HepG2 (cell line): ENCODE data around the gene CEP63. TPM values are rescaled to one million over a fixed set of nuclear protein-coding genes. Genes with fewer than 3 reads are reported as not detected.

Source experiments
- ATAC-seq: fragments of 200-7000 bp; cut with Tn5 transposase; 3 replicates; pipeline ENCODE4 v1.9.1; 2020; ENCODE audit warnings: mild to moderate bottlenecking, moderate library complexity
- BruUV-seq: library from RNA; stranded (reverse); fragments of 400-500 nt; replicated peaks from 2 replicates; lab custom pipeline; 2021; lab: Mats Ljungman, UMichigan
- CTCF ChIA-PET: fragments of 300-600 bp; formaldehyde crosslinking; extraction: SDS; loops from one replicate; lab custom pipeline; 2021; ENCODE audit warnings: low total read pairs, inconsistent platforms, low intra/inter-chr PET ratio; lab: Yijun Ruan, JAX
- POLR2A ChIA-PET: fragments of 350-600 bp; sonication (Branson Sonifier 250); formaldehyde crosslinking; loops from one replicate; lab custom pipeline; 2020; ENCODE audit warnings: antibody characterized with exemption, inconsistent platforms; lab: Yijun Ruan, JAX
- DNase-seq: peaks from one replicate; pipeline ENCODE4 v3.0.0-alpha.2; 2015; ENCODE audit warnings: low spot score
- FAIRE-seq: peaks from 3 replicates; lab custom pipeline; 2011; peaks lifted over from hg19 to GRCh38; lab: Jason Lieb, UNC
- H2AFZ ChIP-seq: one replicate; pipeline ENCODE4 v1.6.1; 2011; ENCODE audit warnings: low read length, inconsistent platforms
- H3K27ac ChIP-seq: fragments of 300-600 bp; 3 replicates; pipeline ENCODE4 v1.8.0; 2011; ENCODE audit warnings: mixed run types, mild to moderate bottlenecking, mixed read lengths, low read length, inconsistent platforms; ENCODE audit not compliant: insufficient read depth; ENCODE audit errors: extremely low read length
- H3K27me3 ChIP-seq, 2 experiments: fragments of 200-600 bp in 1 of 2; 2 replicates in 1 of 2; 3 replicates in 1 of 2; pipeline versions ENCODE4 v1.6.0 to v1.8.0; 2011; ENCODE audit warnings: low read length in 2 of 2, mild to moderate bottlenecking in 2 of 2, moderate library complexity in 2 of 2, inconsistent platforms in 1 of 2; ENCODE audit not compliant: insufficient read depth in 2 of 2, control insufficient read depth in 1 of 2
- H3K36me3 ChIP-seq, 2 experiments: fragments of 200-600 bp in 1 of 2; replicated peaks in 1 of 2; 2 replicates in 1 of 2; 3 replicates in 1 of 2; pipeline versions ENCODE4 v1.5.1 to v1.8.0; 2011; ENCODE audit warnings: low read length in 2 of 2, inconsistent platforms in 1 of 2; ENCODE audit not compliant: insufficient read depth in 2 of 2, control insufficient read depth in 1 of 2
- H3K4me1 ChIP-seq: 2 replicates; pipeline ENCODE4 v1.5.1; 2012; ENCODE audit warnings: low read length, inconsistent platforms; ENCODE audit not compliant: insufficient read depth
- H3K4me2 ChIP-seq: 2 replicates; pipeline ENCODE4 v1.6.0; 2011; ENCODE audit warnings: low read depth, low read length, inconsistent platforms
- H3K4me3 ChIP-seq, 3 experiments: fragments of 200-600 bp in 1 of 3; sonication (generic), shearing (Covaris generic) in 1 of 3; replicated peaks in 1 of 3; 2 replicates each; pipeline ENCODE4 v1.5.1; 2011 to 2016; ENCODE audit warnings: low read length in 3 of 3, inconsistent platforms in 2 of 3, low read depth in 2 of 3, mild to moderate bottlenecking in 2 of 3, control low read depth in 1 of 3, mixed read lengths in 1 of 3; ENCODE audit not compliant: insufficient read depth in 1 of 3
- H3K79me2 ChIP-seq: one replicate; pipeline ENCODE4 v1.6.1; 2011; ENCODE audit warnings: low read length, inconsistent platforms; ENCODE audit not compliant: insufficient read depth
- H3K9ac ChIP-seq: 2 replicates; pipeline ENCODE4 v1.6.0; 2011; ENCODE audit warnings: mild to moderate bottlenecking, low read depth, low read length, inconsistent platforms; ENCODE audit not compliant: insufficient read depth
- H3K9me3 ChIP-seq: 2 replicates; pipeline ENCODE4 v1.5.1; 2012; ENCODE audit warnings: mild to moderate bottlenecking, low read length
- H4K20me1 ChIP-seq: 2 replicates; pipeline ENCODE4 v1.6.0; 2011; ENCODE audit warnings: inconsistent platforms, mild to moderate bottlenecking, low read length, moderate library complexity; ENCODE audit not compliant: insufficient read depth
- BCL6 ChIP-seq: IDR thresholded peaks from 2 replicates; pipeline ENCODE4 v1.6.1; 2016; ENCODE audit warnings: missing genetic modification reagents, missing compliant biosample characterization
- HNRNPUL1 ChIP-seq: fragments of 200-400 bp; formaldehyde crosslinking; IDR thresholded peaks from 2 replicates; pipeline ENCODE4 v1.6.1; 2017; ENCODE audit warnings: low read depth, mild to moderate bottlenecking, low read length, moderate library complexity
- ISX ChIP-seq: sonication (generic); formaldehyde crosslinking; conservative IDR thresholded peaks from 2 replicates; pipeline ENCODE4 v1.5.0; 2020; ENCODE audit warnings: missing genetic modification reagents
- KLF6 ChIP-seq: IDR thresholded peaks from 2 replicates; pipeline ENCODE4 v1.8.0; 2016; ENCODE audit warnings: missing biosample characterization, missing genetic modification reagents
- MLLT10 ChIP-seq: sonication (generic); formaldehyde crosslinking; IDR thresholded peaks from 2 replicates; pipeline ENCODE4 v1.4.0; 2020; ENCODE audit warnings: missing genetic modification reagents
- POGZ ChIP-seq: sonication (generic); formaldehyde crosslinking; IDR thresholded peaks from 2 replicates; pipeline ENCODE4 v1.4.0; 2020; ENCODE audit warnings: mild to moderate bottlenecking, missing genetic modification reagents
- RELA ChIP-seq: sonication (generic); formaldehyde crosslinking; IDR thresholded peaks from 2 replicates; pipeline ENCODE4 v1.4.0; 2020; ENCODE audit warnings: missing genetic modification reagents
- SKI ChIP-seq: fragments of 450-650 bp; IDR thresholded peaks from one replicate; pipeline ENCODE4 v1.6.1; 2018; ENCODE audit warnings: mild to moderate bottlenecking; ENCODE audit not compliant: partially characterized antibody
- ZFYVE20 ChIP-seq: sonication (generic); formaldehyde crosslinking; IDR thresholded peaks from 2 replicates; pipeline ENCODE4 v1.8.0; 2023; ENCODE audit warnings: low read depth, mild to moderate bottlenecking, moderate library complexity, missing genetic modification reagents, borderline replicate concordance
- ZNF232 ChIP-seq: sonication (generic); formaldehyde crosslinking; IDR thresholded peaks from 2 replicates; pipeline ENCODE4 v1.4.0; 2020; ENCODE audit warnings: missing genetic modification reagents, borderline replicate concordance
- ZNF234 ChIP-seq: sonication (generic); formaldehyde crosslinking; conservative IDR thresholded peaks from 2 replicates; pipeline ENCODE4 v1.5.1; 2020; ENCODE audit warnings: mild to moderate bottlenecking, missing genetic modification reagents
- ZNF574 ChIP-seq: sonication (generic); formaldehyde crosslinking; IDR thresholded peaks from 2 replicates; pipeline ENCODE4 v1.4.0; 2020; ENCODE audit warnings: missing genetic modification reagents
- ZNF883 ChIP-seq: sonication (generic); formaldehyde crosslinking; IDR thresholded peaks from 2 replicates; pipeline ENCODE4 v1.5.1; 2020; ENCODE audit warnings: mild to moderate bottlenecking, missing genetic modification reagents; ENCODE audit errors: not compliant biosample characterization
- WGBS: methylation state at CpG from one replicate; pipeline ENCODE4 v1.1.6; 2017; ENCODE audit warnings: low lambda C conversion rate; 5-methylcytosine and 5-hydroxymethylcytosine counted together
- in situ Hi-C: cut with HindIII; loops from 2 replicates; pipeline ENCODE4 v1.10.0; 2017; ENCODE audit warnings: low pct_unique_long_range_greater_than_20kb; ENCODE audit not compliant: extremely low pct_ligation_motif_present
- intact Hi-C: fragments of 100-400 bp; cut with micrococcal nuclease; formaldehyde crosslinking; loops from one replicate; pipeline ENCODE4 v1.10.0; 2022; ENCODE audit not compliant: unreplicated experiment
- polyA plus RNA-seq, 8 experiments: library from polyadenylated mRNA; depleted of rRNA in 3 of 8; stranded (reverse) in 7 of 8; unstranded in 1 of 8; fragments of >200 nt; fragmentation: Illumina TruSeq in 4 of 8; extraction: Trizol in 4 of 8; gene quantifications; 2 replicates each; pipeline versions ENCODE4 v1.2.1 to v1.2.3, GENCODE V29; 2011 to 2016; ENCODE audit warnings: low read depth in 4 of 8, missing spikeins in 1 of 8, mixed read lengths in 1 of 8; ENCODE audit not compliant: insufficient read depth in 1 of 8
- total RNA-seq, 5 experiments: library from RNA; depleted of rRNA; stranded (reverse); fragments of >200 nt; fragmentation: Illumina TruSeq; extraction: Trizol; gene quantifications; 2 replicates each; pipeline ENCODE4 v1.2.3, GENCODE V29; 2016; ENCODE audit warnings: low read depth in 1 of 5

Gene CEP63
- total and polyA plus RNA-seq, 2 of the 13 experiments (the other 11 are each of a cell fraction or from before 2014, with no cell fraction given) = 7.2 to 18.4 TPM

GRCh38 chr3:134437211-134437752 is 48.6 kb upstream of the CEP63 start:
- ATAC-seq (no peak), DNase-seq (no peak), FAIRE-seq (no peak)
- Histone ChIP-seq H3K4me2 (no peak overlapping the region), H4K20me1 (no peaks in the 10 kb centered on the region), H3K9ac (no peak overlapping the region), H2AFZ (no peak overlapping the region), H3K27me3 (peaks cover 0 to 11% of the 10 kb centered on the region in 2 experiments; a peak in 3 of 5 replicates), H3K36me3 (no peaks in the 10 kb centered on the region), H3K4me1 (no peaks in the 10 kb centered on the region), H3K4me3 (no peak overlapping the region), H3K9me3 (no peaks in the 10 kb centered on the region), H3K79me2 (no peaks in the 10 kb centered on the region), H3K27ac (no peak overlapping the region)
- intact Hi-C loops = no loop called here
- POLR2A ChIA-PET = no interaction called here
- BruUV-seq = no TSS peak
- TF ChIP-seq BCL6 = no peak
- TF ChIP-seq ZNF234 = no peak
- WGBS = 18% methylated on average over 3 of the region's 3 CpGs
- in situ Hi-C loops = no loop called here
- CTCF ChIA-PET = no interaction called here

- Histone ChIP-seq H3K4me2 (no peak overlapping the region), H3K79me2 (no peaks in the 10 kb centered on the region), H3K9ac (no peak overlapping the region), H2AFZ (no peak overlapping the region), H3K9me3 (no peaks in the 10 kb centered on the region), H3K36me3 (no peaks in the 10 kb centered on the region), H4K20me1 (no peaks in the 10 kb centered on the region), H3K4me1 (peaks cover 6% of the 10 kb centered on the region; the same call in 1 of the 2 replicates), H3K27me3 (peaks cover 0 to 11% of the 10 kb centered on the region in 2 experiments; a peak in 3 of 5 replicates), H3K4me3 (no peak overlapping the region), H3K27ac (no peak overlapping the region)
- FAIRE-seq (no peak), DNase-seq (no peak), ATAC-seq (no peak)
- intact Hi-C loops = no loop called here
- BruUV-seq = no TSS peak
- POLR2A ChIA-PET = no interaction called here
- in situ Hi-C loops = no loop called here
- WGBS = 40% methylated on average over 1 of the region's 1 CpG
- CTCF ChIA-PET = no interaction called here
- TF ChIP-seq RELA (CRISPR knock-in tag) (no peak), KLF6 (CRISPR knock-in tag) (no peak), ZNF574 (CRISPR knock-in tag) (no peak), ISX (no peak), ZFYVE20 (CRISPR knock-in tag) (no peak), HNRNPUL1 (no peak), MLLT10 (CRISPR knock-in tag) (no peak), ZNF232 (CRISPR knock-in tag) (no peak), ZNF883 (CRISPR knock-in tag) (no peak), SKI (no peak), POGZ (CRISPR knock-in tag) (no peak)
Observed at GRCh38 chr3:134441321-134441720, 44.5 kb upstream of the CEP63 start.
